Uterus (tissue), 2 donors: Measurements from ENCODE around the gene DNAH12.

Experiments used
- CTCF ChIP-seq, 4 experiments: fragments of 200-600 bp in 2 of 4; fragments of 450-650 bp in 2 of 4; sonication (generic) in 2 of 4; IDR thresholded peaks; one replicate each; pipeline ENCODE4 v1.5.1; 2016 to 2019; ENCODE audit warnings: antibody characterized with exemption in 4 of 4, mild to moderate bottlenecking in 2 of 4, moderate library complexity in 1 of 4
- POLR2A ChIP-seq, 2 donors: fragments of 450-650 bp; IDR thresholded peaks; one replicate each; pipeline ENCODE4 v1.6.1; 2016; ENCODE audit warnings: antibody characterized with exemption in 2 of 2, mild to moderate bottlenecking in 1 of 2, moderate library complexity in 1 of 2

- no peak for TF ChIP-seq CTCF (IDR thresholded peaks at IDR 0.05)
- TF ChIP-seq POLR2A (IDR thresholded peaks at IDR 0.05), result no peak
Observed at GRCh38 chr3:57354768-57355167, 189.4 kb downstream of the DNAH12 start.
